H54 (cell line): Measurements from ENCODE around the gene MATN3.
"Not testable (repeated sequence)": the region's sequence is repeated elsewhere in the genome, so short reads cannot be mapped to it uniquely, and the experiment has no call there.

Experiments used
- DNase-seq: peaks from one replicate; pipeline ENCODE4 v3.0.0; 2011; ENCODE audit warnings: low spot score, mixed read lengths; ENCODE audit not compliant: insufficient read length
- FAIRE-seq: peaks from 3 replicates; lab custom pipeline; 2011; peaks lifted over from hg19 to GRCh38; lab: Jason Lieb, UNC
- POLR2A ChIP-seq: IDR thresholded peaks from 2 replicates; pipeline ENCODE4 v1.6.1; 2011; ENCODE audit warnings: low read depth, mild to moderate bottlenecking, low read length

MATN3 gene

DNA sequence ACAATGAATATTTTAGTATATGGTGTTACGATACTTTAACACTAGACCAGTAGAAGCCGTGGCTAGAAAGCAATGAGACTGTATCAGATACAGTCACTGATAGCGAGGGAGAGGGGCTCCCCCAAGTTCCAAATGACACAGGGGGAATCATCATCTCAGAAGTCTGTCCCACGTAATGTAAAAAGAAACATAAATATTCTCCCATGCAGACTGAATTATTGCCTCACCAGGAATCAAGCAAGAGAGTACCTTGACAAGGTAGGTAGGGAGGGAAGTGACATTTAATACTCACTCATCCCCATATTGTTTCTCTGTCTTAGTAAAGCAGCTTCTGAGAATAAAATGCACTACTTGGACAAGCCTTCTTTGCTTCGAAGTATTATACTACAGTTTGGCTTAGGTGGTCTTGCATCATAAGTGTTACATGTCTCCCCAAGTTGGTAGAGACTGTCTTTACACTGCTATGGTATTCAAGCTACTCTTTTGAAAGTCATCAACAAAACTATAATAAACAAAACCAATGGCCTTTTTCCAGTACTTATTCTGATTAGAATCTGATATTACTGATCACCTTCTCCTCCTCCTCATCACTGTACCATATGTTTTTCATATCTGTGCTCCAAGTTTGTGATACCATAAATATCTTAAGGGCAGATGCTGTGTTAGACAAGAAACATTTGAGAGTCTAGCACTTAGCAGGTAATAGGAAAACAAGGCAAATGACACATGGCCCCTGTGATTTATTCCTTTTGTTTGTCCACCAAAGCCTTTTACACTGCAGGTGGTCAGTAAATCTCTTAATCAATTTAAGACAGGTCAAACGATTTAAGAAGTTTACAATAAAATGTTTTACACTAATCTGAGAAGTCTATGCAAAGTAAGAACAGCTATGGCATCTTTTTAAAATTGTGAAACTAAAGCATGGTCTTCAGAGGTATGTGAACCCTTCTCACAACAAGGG is 36.3 kb upstream of the MATN3 start:
- DNase-seq (no peak), FAIRE-seq (no peak)

DNA sequence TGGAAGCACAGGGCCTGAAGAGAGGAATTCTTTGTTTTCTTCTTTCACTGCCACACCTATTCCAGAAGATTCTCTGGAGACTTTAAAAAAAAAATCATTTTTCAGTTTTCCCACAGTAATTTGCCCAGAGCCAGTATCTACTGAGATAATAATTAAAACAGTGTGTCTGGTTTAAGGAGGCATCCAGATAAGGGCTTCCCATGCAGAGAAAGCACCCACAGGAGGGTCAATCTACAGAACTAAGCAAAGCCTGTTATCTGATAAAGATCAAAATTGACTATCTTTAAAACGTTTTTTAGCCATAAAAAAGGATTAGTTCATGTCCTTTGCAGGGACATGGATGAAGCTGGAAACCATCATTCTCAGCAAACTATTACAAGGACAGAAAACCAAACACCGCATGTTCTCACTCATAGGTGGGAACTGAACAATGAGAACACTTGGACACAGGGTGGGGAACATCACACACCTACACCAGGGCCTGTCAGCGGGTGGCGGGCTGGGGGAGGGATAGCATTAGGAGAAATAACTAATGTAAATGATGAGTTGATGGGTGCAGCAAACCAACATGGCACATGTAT is 33.3 kb upstream of the MATN3 start:
- not testable (repeated sequence) for FAIRE-seq, DNase-seq

More for the DNA sequence above, 36.3 kb upstream of the MATN3 start:
- TF ChIP-seq POLR2A: no peak

DNA sequence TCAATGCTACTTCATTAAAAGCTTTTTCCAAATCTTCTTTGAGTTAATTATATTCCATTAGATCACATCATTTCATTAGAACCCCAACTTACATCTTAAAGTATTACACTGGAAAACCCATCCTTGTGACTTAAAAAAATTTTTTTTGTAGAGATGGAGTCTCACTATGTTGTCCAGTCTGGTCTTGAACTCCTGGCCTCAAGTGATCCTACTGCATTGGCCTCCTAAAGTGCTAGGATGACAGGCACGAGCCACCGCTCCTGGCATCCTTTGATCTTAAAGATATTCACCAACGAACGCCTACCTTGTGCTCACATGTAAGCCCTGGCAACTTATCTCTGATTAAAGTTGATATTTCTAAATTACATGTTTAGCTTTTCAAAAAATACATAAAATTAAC is 32.3 kb upstream of the MATN3 start:
- no peak for TF ChIP-seq POLR2A
- DNase-seq (no peak), FAIRE-seq (no peak)

DNA sequence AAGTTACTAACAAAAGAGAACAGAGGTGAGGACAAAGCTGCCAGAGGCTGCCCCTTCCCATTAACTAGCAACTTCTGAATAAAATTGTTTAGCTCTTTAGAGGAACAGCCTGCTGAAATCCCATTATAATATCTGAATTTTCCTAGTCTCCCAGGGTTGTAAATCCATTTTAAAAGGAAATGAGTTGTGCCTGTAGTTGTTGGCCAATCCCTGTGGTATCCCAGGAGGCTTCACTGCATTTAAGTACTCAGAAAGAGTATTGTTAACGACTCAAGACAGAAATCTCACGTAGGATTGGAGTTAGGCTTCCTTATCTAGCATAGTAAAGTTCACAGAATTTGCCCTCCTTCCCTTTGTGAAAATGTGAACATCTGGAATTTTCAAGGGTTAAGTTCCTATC is 30.1 kb upstream of the MATN3 start:
- TF ChIP-seq POLR2A: no peak
- no peak for FAIRE-seq

DNA sequence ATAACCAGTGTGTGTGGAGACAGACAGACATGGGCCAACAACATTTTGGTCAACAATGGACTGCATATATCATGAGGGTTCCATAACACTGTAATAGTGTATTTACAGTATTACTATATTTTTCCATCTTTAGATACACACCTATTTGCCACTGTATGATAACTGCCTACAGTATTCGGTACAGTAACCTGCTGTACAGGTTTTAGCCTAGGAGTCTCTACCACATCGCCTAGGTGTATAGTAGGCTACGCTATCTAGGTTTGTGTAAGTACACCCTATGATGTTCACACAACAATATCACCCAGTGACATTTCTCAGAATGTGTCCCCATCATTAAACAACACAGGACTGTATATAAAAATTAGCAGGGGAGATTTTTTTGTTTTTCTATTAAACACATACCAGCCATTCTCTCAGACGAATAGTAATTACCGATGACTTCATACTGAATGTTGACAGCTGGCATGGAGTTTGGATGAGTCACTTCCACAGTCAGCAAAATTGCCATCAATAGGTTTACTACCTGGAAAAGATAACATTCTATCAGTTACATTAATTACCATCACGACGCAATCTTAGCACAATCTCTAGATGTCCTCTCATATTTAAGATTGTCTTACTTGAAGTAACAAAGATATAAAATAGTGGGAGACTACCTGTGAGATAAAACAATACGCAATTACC is 28.2 kb upstream of the MATN3 start:
- no peak for TF ChIP-seq POLR2A
- FAIRE-seq (peak; percentile 76), DNase-seq (peak; percentile 33)

More for the DNA sequence above, 30.1 kb upstream of the MATN3 start:
- no peak for DNase-seq

DNA sequence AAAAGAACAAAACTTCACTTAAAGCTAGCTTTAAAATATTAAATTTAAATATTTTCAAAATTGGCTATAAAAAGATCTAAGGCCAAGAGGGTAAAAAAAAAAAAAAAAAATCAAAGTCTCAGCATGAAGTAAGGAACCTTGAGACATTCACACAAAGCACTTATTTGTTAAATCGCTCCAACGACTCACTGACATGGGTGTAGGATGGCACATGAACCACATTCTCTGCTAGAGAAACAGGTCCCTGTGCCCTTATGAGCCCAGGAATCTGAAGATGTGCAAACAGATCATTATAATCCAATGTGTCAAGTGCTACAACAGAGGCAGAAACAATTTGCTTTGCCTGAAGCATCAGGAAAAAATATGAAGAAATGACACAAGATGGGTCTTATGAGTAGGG is 25.2 kb upstream of the MATN3 start:
- no peak for FAIRE-seq
- no peak for DNase-seq
- TF ChIP-seq POLR2A: no peak

DNA sequence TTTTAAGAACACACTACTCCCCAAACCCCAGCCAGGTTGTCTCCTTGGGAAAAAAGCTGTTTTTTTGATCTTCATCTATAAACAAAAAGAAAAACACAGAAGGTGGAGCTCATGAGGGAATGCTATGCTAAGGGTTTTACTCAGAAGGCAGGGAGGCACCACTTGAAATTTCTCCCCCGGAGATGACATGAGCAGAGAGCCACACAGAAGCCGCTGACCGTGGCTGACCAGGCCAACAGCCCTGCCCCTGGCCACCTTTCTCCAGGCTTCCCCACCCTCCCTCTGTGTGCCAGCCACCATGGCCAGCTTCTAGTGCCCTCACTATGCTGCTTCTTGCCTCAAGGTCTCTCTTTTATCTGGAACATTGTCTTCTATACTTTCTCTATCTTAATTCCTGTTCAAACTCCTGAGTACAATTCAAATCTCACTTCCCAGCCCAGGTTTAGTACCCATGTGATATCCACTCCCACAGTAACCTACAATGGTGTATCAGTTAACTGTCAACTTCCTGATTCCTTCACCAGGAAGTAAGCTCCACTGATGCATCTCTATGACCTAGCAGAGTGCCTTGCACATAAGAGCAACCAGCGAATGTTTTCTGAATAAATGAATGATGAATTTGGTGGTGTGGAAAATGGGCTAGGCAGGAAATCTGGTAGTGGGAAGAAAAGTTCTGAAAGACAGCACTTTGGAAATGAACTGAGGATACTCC is 23.6 kb upstream of the MATN3 start:
- no peak for TF ChIP-seq POLR2A
- no peak for FAIRE-seq
- no peak for DNase-seq

DNA sequence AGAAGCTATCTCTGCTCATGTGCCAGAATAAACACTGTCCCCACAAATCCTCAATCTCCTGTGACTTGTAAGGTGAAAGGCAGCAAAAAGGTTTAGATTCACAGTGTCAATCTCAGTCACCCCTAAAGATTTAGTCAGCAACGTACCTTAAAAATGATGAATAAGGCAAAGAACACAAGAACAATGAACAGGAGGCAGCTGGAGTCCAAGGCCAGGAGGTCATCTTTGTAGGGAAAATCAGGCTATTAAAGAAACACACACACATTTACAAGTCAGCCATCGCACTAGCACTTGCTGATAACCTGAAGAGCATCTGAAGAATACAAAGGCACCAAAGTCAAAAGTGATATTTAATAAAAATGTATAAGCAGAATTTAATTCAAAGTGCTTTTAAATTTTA is 22.4 kb upstream of the MATN3 start:
- TF ChIP-seq POLR2A: no peak
- no peak for DNase-seq
- FAIRE-seq: no peak

DNA sequence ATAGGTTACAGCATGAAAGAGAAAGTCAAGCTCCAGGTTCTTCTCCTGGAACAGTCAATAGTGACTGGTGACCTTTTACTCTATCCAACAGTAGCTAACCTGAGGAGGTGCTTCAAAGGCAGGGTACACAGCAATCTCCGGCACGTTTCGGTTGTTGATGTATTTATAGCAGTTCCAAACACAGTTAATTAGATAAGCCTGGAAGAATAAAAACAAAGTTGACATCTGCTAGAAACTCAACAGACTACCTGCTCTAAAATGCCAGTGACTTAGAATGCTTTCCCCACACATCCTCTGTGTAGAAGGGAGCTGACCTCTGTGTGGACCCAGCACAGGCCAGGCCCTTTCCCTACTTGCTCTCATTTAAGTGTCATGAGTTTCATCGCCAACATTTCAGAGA is 21.8 kb upstream of the MATN3 start:
- FAIRE-seq: no peak
- no peak for TF ChIP-seq POLR2A
- DNase-seq: no peak

DNA sequence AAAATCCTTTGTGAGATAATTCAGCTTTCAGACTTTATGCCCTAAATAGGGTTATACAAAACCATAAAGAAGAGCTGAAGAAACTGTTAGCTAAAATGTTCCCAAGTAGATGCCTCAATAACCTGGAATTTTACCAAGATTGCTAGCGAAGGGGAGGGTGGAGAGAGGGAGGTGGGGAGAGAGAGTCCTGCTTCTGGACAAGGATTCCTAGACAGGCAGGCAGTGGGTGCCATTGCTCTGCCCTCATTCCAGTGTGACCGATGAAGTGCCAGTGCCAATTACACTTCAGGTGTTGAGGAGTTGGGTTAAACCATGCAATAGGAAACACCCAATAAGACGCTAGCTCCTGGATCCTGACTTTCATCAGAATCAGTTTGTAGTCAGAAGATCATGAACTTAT is 20.9 kb upstream of the MATN3 start:
- TF ChIP-seq POLR2A: no peak
- DNase-seq: no peak
- no peak for FAIRE-seq

DNA sequence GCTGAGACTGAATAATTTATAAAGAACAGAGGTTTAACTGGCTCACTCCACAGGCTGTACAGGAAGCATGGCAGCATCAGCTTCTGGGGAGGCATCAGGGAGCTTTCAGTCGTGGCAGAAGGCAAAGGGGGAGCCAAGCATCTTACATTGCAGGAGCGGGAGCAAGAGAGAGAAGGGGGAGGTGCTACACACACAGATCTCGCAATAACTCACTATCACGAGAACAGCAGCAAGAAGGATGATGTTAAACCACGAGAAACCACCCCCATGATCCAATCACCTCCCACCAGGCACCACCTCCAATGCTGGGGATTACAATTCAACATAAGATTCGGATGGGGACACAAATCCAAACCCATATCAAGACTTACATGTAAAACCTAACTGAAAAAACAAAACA is 17.8 kb upstream of the MATN3 start:
- FAIRE-seq (no peak), DNase-seq (no peak)
- TF ChIP-seq POLR2A: no peak

DNA sequence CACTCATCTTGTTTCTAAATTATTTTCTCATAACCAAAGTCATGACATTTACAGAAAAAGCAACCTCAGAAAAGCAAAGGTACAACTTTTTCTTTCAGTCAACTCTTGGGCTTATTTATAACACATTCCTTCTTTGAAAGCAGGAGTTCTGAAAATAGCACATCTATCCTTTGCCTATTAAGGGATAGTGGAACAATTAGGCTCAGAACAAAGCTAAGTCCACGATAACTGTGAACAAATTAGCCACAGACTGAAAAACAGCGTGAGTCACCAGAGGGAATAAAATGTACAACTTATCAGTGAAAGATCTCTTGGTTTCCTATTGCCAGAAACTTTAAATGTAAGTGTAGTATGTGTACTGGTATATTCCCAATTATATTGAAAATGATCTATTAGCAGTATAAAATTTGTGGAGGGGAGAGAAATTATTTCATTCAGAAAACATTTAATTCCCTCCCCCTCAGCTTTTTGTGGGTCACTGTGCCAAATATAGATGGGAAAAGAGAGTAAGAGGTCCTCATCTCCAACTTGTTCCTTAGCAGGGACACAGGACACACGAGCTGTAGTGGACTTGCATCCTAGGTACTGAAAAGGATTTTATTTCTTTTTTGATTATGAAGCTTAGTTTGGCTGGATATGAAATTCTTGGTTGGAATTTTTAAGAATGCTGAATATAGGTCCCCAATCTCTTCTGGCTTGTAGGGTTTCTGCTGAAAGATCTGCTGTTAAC is 15.4 kb upstream of the MATN3 start:
- no peak for TF ChIP-seq POLR2A
- DNase-seq (no peak), FAIRE-seq (peak; percentile 82)

DNA sequence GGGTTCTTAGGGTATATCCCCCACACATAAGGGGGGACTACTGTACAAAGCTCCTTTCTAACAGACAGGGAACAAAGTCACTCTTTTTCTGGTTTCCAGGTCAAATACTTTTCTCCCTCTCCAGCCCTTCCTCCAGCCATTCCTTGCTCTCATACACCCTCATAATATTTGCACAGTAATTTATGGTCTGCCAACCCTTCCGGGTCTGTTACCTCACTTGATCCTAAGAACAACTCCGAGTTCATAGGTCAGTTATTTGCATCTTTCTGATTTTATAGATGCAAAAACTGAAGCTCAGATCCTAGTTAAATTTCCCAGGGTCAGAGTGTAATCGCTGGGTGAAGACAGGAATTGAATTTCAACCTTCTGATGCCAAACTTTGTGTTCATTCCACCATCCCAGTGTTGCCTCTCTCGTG is 14.8 kb upstream of the MATN3 start:
- no peak for FAIRE-seq
- DNase-seq: no peak
- no peak for TF ChIP-seq POLR2A
